GM19240 (cell line): ENCODE data around the gene PTRHD1.

Experiments
- DNase-seq: peaks from one replicate; pipeline ENCODE4 v3.0.0; 2011; ENCODE audit warnings: low spot score; ENCODE audit not compliant: insufficient read length

The PTRHD1 gene

GRCh38 chr2:24761866-24762265, 31.3 kb downstream of the PTRHD1 start:
- no peak for DNase-seq

DNA sequence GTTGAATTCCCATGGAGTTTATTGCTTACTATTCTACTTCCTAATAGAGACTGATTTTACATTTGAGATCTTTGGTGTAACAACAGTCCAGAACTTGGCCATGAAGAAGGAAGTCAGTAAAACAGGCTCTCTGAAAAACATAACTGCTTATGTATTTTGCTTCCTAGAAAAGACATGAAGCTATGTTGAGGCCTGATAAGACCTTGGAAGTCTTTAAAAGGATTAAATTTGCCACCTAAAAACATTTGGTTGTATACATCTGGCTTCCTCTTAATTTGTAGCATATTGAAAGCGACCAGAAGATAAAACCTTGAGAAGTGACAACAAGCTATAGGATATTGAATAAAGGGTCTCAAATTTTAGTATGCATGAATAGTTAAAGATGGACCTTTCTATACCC, 36.4 kb downstream of the PTRHD1 start:
- no peak for DNase-seq

DNA sequence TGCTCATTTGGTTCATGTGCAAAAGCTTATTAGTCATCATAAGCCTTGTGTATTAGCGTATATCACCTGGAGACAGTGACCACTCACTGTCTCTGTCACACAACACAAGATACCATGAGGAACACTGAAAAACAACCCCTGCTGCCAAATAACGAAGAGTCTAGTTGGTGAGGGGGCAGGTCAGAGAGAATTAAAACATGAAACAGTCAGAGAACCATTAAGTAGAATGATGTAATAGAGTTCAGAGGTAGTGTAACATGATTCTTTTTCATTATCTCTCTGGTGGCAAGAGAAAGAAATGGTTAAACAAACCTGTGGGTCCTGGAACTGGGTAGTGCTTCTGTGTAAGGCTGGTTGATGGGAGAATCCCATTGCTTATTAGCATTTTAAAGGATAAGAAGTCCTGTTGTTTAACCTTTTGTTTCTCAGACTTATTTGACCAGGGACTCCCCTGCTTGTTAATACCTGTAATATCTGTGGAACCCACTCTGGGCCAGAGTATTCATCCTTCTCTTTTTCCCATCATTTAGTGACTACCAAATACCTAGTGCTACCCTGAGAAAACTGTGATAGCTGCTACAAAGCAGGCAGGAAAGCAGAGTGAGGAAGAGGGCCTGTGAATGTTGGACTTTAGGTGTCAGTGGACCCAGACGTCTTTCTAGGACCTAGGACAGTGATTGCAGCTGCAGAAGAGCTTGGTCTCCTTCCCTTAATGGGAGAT, 38.0 kb downstream of the PTRHD1 start:
- DNase-seq, result no peak

- DNase-seq, result no peak
Observed at GRCh38 chr2:24749069-24749691, 44.0 kb downstream of the PTRHD1 start.

- DNase-seq, result no peak
Observed at GRCh38 chr2:24747299-24747698, 45.9 kb downstream of the PTRHD1 start.

DNA sequence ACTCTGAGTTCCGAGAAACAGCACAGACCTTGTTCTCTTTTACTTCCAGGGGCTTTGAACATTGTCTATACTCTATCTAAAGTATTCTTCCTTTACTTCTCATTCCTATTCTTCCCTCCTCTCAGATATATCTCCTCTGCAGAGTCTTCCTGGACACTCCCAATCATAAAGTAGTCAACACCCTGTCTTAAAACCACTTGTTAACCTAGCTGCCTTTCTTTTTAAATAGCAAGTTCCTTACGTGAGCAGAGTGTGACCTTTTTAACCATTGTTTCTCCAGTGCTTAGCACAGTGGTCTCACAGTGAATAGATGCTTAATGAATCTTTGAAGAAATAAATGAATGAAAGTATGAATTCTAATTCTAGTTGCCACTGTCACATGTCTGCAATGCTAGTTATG, 47.4 kb downstream of the PTRHD1 start:
- DNase-seq, result no peak

GRCh38 chr2:24744356-24744755, 48.8 kb downstream of the PTRHD1 start:
- DNase-seq, result no peak

- no peak for DNase-seq
Observed at GRCh38 chr2:24743924-24744323, 49.3 kb downstream of the PTRHD1 start.

DNA sequence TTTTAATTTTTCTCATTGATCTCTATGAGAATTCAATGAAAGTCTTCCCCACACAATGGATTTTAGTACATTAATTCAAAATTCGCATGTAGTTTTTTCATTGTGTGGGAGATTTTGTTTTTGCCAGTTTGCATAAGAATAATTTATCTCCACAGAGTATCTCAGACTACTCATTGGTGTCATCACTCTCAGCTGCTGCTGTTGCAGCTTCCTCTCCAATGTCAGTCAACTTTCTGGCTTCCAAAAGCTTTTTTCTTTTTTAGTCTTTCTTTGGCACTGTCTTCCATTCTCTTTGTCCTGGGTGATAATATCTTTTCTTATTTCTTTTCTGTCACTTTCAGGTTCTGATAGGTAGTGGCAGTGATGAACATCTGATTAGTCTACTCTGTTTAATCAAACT, 50.5 kb downstream of the PTRHD1 start:
- no peak for DNase-seq

DNA sequence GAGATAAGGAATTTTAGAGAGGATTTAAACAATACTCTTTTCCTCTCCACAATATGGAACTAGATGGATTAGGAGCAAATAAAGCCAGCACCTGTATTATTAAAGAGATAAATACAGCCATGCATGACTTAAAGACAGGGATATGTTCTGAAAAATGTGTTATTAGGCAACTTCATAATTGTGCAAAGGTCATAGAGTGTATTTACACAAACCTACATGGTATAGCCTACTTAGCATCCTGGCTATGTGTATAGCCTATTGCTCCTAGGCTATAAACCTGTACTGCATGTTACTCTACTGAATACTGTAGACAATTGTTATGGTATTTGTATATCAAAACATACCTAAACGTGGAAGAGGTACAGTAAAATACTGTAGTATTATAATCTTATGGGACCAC, 53.0 kb downstream of the PTRHD1 start:
- no peak for DNase-seq
